Smooth muscle cell (in vitro differentiated cells): Measurements from ENCODE around the gene ABCB8. TPM values are rescaled to one million over a fixed set of nuclear protein-coding genes. Genes with fewer than 3 reads are reported as not detected.

Experiments
- DNase-seq: peaks from one replicate; lab custom pipeline; 2025; ENCODE audit not compliant: unreplicated experiment; lab: John Stamatoyannopoulos, UW
- H2AFZ ChIP-seq: fragments of 200-600 bp; sonication (generic); 2 replicates; pipeline ENCODE4 v1.6.0; 2016; ENCODE audit warnings: antibody characterized with exemption, low read depth, mild to moderate bottlenecking
- H3F3A ChIP-seq: fragments of 200-600 bp; sonication (generic); 2 replicates; pipeline ENCODE4 v1.6.0; 2017; ENCODE audit warnings: antibody characterized with exemption, low read depth
- H3K27ac ChIP-seq: fragments of 200-600 bp; sonication (generic); 2 replicates; pipeline ENCODE4 v1.5.1; 2016; ENCODE audit warnings: low read depth, mild to moderate bottlenecking
- H3K27me3 ChIP-seq: fragments of 200-600 bp; sonication (generic); 2 replicates; pipeline ENCODE4 v1.6.1; 2016; ENCODE audit warnings: low read depth, mild to moderate bottlenecking
- H3K36me3 ChIP-seq: fragments of 200-600 bp; sonication (generic); 2 replicates; pipeline ENCODE4 v1.5.1; 2016; ENCODE audit warnings: low read depth
- H3K4me1 ChIP-seq: fragments of 200-600 bp; sonication (generic); 2 replicates; pipeline ENCODE4 v1.5.1; 2016; ENCODE audit warnings: low read depth
- H3K4me2 ChIP-seq: fragments of 200-600 bp; sonication (generic); 2 replicates; pipeline ENCODE4 v1.6.0; 2016; ENCODE audit warnings: mild to moderate bottlenecking
- H3K4me3 ChIP-seq: fragments of 200-600 bp; sonication (generic); 2 replicates; pipeline ENCODE4 v1.5.1; 2016; ENCODE audit warnings: mild to moderate bottlenecking
- H3K79me2 ChIP-seq: fragments of 200-600 bp; sonication (generic); 2 replicates; pipeline ENCODE4 v1.6.0; 2016; ENCODE audit warnings: low read depth, mild to moderate bottlenecking
- H3K9ac ChIP-seq: fragments of 200-600 bp; sonication (generic); 2 replicates; pipeline ENCODE4 v1.6.0; 2016; ENCODE audit warnings: low read depth
- H3K9me3 ChIP-seq: fragments of 200-600 bp; sonication (generic); replicated peaks from 2 replicates; pipeline ENCODE4 v1.5.1; 2016; ENCODE audit warnings: low read depth
- H4K20me1 ChIP-seq: fragments of 200-600 bp; sonication (generic); 2 replicates; pipeline ENCODE4 v1.6.0; 2016; ENCODE audit warnings: low read depth
- WGBS: methylation state at CpG from one replicate; pipeline ENCODE4 v1.1.7; 2016; ENCODE audit warnings: low lambda C conversion rate; 5-methylcytosine and 5-hydroxymethylcytosine counted together
- polyA plus RNA-seq: library from polyadenylated mRNA; unstranded; fragments of >200 nt; fragmentation: Nextera tagmentation; extraction: Ambion mirVana; gene quantifications from 2 replicates; pipeline ENCODE4 v1.2.1, GENCODE V29; 2016
- total RNA-seq: library from RNA; depleted of rRNA; stranded (reverse); fragments of >200 nt; gene quantifications from 2 replicates; pipeline ENCODE4 v1.2.3, GENCODE V29; 2014
- TF ChIP-seq, protein P1 (sequence below): fragments of 200-600 bp; sonication (generic); IDR thresholded peaks from 2 replicates; pipeline ENCODE4 v1.5.1; 2017; ENCODE audit warnings: borderline replicate concordance, mild to moderate bottlenecking, antibody characterized with exemption; ENCODE audit not compliant: insufficient read depth, poor library complexity, severe bottlenecking

Gene ABCB8
- total and polyA plus RNA-seq, 2 experiments from 2014 or later = 23.4 to 24.2 TPM

DNA sequence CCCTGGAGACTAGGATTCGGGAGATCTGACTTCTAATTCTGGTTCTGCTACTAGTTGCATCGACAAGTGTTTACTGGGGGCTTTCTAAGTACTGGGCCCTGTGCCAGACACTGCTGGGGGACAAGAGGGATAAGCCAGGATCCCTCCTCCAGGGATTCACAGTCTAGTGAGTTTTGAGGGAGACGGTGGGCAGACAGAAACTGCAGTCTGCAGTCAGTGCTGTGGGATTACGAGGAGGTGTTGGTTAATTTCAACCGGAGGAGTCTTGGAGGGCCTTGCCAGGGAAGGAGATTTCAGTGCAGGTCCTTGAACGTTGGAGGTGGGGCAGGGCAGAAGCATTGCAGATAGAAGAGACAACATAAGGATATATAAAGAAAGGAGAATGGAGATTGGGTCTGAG lies 46.6 kb upstream of the ABCB8 start:
- Histone ChIP-seq H3K4me2 (no peak overlapping the region), H3K79me2 (no peaks in the 10 kb centered on the region), H3F3A (peaks cover 5% of the 10 kb centered on the region), H3K36me3 (no peaks in the 10 kb centered on the region), H3K9ac (no peak overlapping the region), H2AFZ (no peak overlapping the region), H3K27me3 (peaks cover 18% of the 10 kb centered on the region), H3K4me1 (peaks cover 25% of the 10 kb centered on the region), H3K27ac (no peak overlapping the region), H3K4me3 (no peak overlapping the region), H4K20me1 (no peaks in the 10 kb centered on the region), H3K9me3 (no peaks in the 10 kb centered on the region)
- DNase-seq = no peak
- WGBS = 75% methylated on average over 6 of the region's 6 CpGs
- TF ChIP-seq, protein P1, sequence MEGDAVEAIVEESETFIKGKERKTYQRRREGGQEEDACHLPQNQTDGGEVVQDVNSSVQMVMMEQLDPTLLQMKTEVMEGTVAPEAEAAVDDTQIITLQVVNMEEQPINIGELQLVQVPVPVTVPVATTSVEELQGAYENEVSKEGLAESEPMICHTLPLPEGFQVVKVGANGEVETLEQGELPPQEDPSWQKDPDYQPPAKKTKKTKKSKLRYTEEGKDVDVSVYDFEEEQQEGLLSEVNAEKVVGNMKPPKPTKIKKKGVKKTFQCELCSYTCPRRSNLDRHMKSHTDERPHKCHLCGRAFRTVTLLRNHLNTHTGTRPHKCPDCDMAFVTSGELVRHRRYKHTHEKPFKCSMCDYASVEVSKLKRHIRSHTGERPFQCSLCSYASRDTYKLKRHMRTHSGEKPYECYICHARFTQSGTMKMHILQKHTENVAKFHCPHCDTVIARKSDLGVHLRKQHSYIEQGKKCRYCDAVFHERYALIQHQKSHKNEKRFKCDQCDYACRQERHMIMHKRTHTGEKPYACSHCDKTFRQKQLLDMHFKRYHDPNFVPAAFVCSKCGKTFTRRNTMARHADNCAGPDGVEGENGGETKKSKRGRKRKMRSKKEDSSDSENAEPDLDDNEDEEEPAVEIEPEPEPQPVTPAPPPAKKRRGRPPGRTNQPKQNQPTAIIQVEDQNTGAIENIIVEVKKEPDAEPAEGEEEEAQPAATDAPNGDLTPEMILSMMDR = no peak

DNA sequence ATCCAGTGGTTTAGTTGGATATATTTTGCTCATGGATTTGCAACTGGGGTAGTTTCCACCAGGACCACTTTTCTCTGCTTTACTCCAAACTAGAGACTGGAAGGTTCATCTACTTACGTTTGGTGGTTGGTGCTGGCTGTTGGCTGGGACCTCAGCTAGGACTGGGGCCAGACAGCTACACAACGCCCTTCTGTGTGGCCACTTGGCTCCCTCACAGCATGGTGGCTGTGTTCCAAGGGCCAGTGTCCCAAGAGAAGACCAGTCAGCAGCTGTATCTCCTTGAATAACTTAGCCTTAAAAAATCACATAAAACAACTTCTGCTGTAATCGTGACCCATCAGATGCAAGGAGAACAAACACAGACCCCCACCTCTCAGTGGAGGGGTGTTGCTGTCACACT lies 45.9 kb upstream of the ABCB8 start:
- H2AFZ ChIP-seq = no peak overlapping the region
- no peaks in the 10 kb centered on the region for H3K36me3 ChIP-seq
- TF ChIP-seq, protein P1 = no peak
- 87% methylated on average over 3 of the region's 3 CpGs for WGBS
- peaks cover 18% of the 10 kb centered on the region for H3K4me1 ChIP-seq
- peaks cover 5% of the 10 kb centered on the region for H3F3A ChIP-seq
- no peaks in the 10 kb centered on the region for H3K79me2 ChIP-seq
- DNase-seq = no peak
- no peak overlapping the region for H3K27ac ChIP-seq
- H3K4me3 ChIP-seq = no peak overlapping the region
- H3K4me2 ChIP-seq = no peak overlapping the region
- no peaks in the 10 kb centered on the region for H4K20me1 ChIP-seq
- no peaks in the 10 kb centered on the region for H3K9me3 ChIP-seq
- peaks cover 11% of the 10 kb centered on the region for H3K27me3 ChIP-seq
- no peak overlapping the region for H3K9ac ChIP-seq

DNA sequence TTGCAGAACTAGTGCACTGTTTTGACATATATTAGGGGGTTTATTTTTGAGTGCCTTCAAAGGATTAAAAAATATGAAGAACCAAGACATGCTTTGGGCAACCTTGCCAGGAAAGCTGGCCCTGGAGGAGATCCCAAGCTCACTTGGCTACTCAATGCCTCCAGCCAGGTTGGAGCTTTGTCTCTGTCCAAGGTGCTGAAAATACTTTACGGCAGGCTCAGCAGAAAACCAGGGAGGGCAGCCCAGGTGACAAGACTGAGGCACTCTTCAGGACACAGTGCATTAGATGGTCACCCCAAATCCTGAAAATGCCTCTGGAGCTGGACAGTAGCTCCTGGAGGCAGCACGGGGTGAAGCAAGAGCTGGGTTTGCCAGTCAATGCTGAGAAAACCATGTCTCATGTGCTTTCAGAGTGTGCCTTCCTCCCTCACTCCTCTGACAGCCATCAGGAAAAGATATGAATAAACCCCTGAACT lies 44.3 kb upstream of the ABCB8 start:
- no peak overlapping the region for H3K4me2 ChIP-seq
- H3K27me3 ChIP-seq = peaks cover 10% of the 10 kb centered on the region
- H3K27ac ChIP-seq = no peak overlapping the region
- H3K4me3 ChIP-seq = no peak overlapping the region
- H4K20me1 ChIP-seq = no peaks in the 10 kb centered on the region
- WGBS = 8% methylated on average over 2 of the region's 2 CpGs
- no peaks in the 10 kb centered on the region for H3K79me2 ChIP-seq
- peaks cover 5% of the 10 kb centered on the region for H3F3A ChIP-seq
- TF ChIP-seq, protein P1 = no peak
- H3K36me3 ChIP-seq = no peaks in the 10 kb centered on the region
- H3K4me1 ChIP-seq = peaks cover 17% of the 10 kb centered on the region
- no peak overlapping the region for H2AFZ ChIP-seq
- DNase-seq = no peak
- no peak overlapping the region for H3K9ac ChIP-seq
- no peaks in the 10 kb centered on the region for H3K9me3 ChIP-seq

DNA sequence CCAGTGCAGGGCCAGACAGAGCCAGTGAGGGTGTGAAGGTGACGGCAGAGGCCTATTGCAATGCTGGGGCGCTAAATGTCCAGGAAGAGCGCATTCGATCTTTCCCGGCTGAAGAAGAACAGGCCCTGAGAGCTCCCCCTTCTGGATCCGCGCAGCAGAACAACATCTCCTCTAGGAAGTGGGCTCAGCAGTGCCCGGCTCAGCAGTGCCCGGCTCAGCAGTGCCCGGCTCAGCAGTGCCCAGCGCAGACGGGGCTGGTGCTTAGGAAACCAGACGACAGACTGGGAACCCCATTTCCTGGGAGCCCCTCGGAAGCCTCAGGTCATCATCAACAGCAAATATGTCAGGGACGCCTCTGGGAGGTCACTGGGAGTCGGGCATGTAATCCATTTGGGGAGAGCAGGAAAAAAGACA lies 42.1 kb upstream of the ABCB8 start:
- H3K27me3 ChIP-seq = peaks cover 6% of the 10 kb centered on the region
- no peak overlapping the region for H3K4me3 ChIP-seq
- no peaks in the 10 kb centered on the region for H3K79me2 ChIP-seq
- H2AFZ ChIP-seq = no peak overlapping the region
- H3K27ac ChIP-seq = no peak overlapping the region
- H3K36me3 ChIP-seq = no peaks in the 10 kb centered on the region
- peaks cover 5% of the 10 kb centered on the region for H3F3A ChIP-seq
- TF ChIP-seq, protein P1 = peak; percentile 61
- H3K4me1 ChIP-seq = no peaks in the 10 kb centered on the region
- 25% methylated on average over 16 of the region's 16 CpGs for WGBS
- H3K9ac ChIP-seq = no peak overlapping the region
- H3K9me3 ChIP-seq = no peaks in the 10 kb centered on the region
- no peaks in the 10 kb centered on the region for H4K20me1 ChIP-seq
- H3K4me2 ChIP-seq = no peak overlapping the region
- no peak for DNase-seq
